Mammary epithelial cell (primary cell): ENCODE data around the gene TRIM7.
A peak's percentile ranks its signal among the peaks of the same experiment; 100 is the strongest.

Experiments used
- EZH2 ChIP-seq: IDR thresholded peaks from 2 replicates; pipeline ENCODE4 v1.6.1; 2012; ENCODE audit warnings: low read length, inconsistent platforms, borderline replicate concordance
- TF ChIP-seq, protein P1 (sequence below), 2 donors: IDR thresholded peaks in 1 of 2; conservative IDR thresholded peaks in 1 of 2; 2 replicates each; pipeline ENCODE4 v1.5.1; 2011 to 2012; ENCODE audit warnings: inconsistent platforms in 2 of 2, low read length in 2 of 2, mild to moderate bottlenecking in 2 of 2, control low read depth in 1 of 2, low read depth in 1 of 2; ENCODE audit not compliant: insufficient read depth in 1 of 2; ENCODE audit errors: extremely low read depth in 1 of 2

DNA sequence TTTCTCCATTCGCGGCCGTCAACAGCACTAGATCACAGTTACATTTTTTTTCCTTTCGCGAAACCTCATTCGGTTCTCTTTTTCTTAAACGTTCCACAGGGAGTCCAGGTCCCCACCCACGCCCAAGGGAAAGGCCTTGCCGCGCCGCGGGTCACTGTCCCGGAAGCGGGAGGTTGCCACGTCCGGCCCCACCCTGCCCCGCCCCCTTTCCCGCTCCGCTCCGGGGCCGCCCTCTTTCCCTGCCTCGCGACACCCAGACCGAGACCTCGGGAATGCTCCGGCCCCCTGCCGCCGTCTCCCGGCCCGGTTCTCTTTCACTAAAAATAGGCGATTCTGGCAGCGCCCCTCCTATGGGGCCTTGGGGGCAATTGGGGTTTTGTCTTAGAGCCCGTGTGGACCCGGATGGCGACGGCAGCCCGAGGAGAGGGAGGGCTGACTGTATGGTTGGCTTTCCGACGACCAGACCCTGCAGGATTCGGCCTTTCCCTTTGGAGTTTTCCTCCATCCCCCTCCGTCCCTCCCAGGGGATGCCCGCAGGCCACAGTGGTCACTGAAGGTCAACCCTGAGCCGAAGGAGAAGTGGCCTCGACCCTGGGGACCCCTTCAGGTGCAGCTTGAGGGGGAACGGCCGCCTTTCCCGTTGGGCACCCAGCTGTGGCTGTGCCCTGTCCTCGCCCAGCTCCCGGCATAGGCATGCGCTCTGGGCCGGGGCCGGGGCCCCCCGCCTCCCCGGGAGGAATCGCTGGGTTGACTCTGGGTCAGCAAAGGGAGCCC lies 41.5 kb upstream of the TRIM7 start:
- TF ChIP-seq, protein P1, sequence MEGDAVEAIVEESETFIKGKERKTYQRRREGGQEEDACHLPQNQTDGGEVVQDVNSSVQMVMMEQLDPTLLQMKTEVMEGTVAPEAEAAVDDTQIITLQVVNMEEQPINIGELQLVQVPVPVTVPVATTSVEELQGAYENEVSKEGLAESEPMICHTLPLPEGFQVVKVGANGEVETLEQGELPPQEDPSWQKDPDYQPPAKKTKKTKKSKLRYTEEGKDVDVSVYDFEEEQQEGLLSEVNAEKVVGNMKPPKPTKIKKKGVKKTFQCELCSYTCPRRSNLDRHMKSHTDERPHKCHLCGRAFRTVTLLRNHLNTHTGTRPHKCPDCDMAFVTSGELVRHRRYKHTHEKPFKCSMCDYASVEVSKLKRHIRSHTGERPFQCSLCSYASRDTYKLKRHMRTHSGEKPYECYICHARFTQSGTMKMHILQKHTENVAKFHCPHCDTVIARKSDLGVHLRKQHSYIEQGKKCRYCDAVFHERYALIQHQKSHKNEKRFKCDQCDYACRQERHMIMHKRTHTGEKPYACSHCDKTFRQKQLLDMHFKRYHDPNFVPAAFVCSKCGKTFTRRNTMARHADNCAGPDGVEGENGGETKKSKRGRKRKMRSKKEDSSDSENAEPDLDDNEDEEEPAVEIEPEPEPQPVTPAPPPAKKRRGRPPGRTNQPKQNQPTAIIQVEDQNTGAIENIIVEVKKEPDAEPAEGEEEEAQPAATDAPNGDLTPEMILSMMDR (conservative IDR thresholded peaks at IDR 0.05 in 1 of 2, IDR thresholded peaks at IDR 0.05 in 1 of 2; ENCODE audit: extremely low read depth in 1 of 2, insufficient read depth in 1 of 2, low read depth in 1 of 2, low read length in 2 of 2) = peak in 1 of 2 donors; percentile 11
- no peak for TF ChIP-seq EZH2
